ENCODE measurements around the gene ATAD5.

The ATAD5 gene, protein sequence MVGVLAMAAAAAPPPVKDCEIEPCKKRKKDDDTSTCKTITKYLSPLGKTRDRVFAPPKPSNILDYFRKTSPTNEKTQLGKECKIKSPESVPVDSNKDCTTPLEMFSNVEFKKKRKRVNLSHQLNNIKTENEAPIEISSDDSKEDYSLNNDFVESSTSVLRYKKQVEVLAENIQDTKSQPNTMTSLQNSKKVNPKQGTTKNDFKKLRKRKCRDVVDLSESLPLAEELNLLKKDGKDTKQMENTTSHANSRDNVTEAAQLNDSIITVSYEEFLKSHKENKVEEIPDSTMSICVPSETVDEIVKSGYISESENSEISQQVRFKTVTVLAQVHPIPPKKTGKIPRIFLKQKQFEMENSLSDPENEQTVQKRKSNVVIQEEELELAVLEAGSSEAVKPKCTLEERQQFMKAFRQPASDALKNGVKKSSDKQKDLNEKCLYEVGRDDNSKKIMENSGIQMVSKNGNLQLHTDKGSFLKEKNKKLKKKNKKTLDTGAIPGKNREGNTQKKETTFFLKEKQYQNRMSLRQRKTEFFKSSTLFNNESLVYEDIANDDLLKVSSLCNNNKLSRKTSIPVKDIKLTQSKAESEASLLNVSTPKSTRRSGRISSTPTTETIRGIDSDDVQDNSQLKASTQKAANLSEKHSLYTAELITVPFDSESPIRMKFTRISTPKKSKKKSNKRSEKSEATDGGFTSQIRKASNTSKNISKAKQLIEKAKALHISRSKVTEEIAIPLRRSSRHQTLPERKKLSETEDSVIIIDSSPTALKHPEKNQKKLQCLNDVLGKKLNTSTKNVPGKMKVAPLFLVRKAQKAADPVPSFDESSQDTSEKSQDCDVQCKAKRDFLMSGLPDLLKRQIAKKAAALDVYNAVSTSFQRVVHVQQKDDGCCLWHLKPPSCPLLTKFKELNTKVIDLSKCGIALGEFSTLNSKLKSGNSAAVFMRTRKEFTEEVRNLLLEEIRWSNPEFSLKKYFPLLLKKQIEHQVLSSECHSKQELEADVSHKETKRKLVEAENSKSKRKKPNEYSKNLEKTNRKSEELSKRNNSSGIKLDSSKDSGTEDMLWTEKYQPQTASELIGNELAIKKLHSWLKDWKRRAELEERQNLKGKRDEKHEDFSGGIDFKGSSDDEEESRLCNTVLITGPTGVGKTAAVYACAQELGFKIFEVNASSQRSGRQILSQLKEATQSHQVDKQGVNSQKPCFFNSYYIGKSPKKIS (N-terminal part only)

DNA sequence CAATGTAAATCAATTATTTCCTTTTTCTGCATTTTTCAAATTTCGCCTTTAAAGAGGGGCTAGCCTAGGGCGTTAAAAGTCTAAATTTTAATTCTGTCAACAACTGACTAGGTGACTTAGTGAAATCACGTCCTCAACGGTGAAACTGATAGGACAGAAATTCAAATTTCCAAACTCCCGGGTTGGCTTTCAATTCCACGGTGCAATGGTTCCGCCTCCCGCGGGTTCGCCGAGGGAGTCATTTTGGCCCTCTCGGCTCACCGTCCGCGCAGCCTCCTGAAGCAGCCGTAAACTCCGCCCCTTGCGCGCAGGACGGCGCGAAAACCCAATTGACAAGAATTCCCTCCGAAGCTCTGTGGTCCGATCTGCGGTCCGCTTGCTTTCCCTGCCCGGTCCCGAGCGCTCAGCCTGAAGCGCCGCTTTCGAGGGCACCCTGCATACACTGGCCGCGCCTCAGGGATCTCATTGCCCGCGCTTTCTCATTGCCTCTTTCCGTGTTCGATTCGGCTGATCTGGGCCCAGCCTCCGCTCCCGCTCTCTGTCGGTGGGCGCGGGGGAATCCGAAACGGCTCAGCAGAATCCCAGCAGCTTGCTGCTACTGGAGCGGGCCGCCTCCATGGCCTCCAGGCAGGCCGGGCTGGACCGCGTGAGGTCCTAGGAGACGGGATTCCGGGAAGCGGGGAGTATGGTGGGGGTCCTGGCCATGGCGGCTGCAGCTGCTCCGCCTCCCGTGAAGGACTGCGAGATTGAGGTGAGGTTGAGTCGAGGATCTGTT, at the start of gene ATAD5:
Gene ATAD5 (plus strand): TSS at position 304 of the 775 bp plus-strand sequence. CDS start 382 bp downstream, at position 686.
- DNase-seq, result peak; percentile 95 to 96
- TF ChIP-seq GATA1 (IDR thresholded peaks at IDR 0.05; ENCODE audit: low read depth, low read length) (no peak), POLR2A (IDR thresholded peaks at IDR 0.05; ENCODE audit: low read length) (peak; percentile 82)

DNA sequence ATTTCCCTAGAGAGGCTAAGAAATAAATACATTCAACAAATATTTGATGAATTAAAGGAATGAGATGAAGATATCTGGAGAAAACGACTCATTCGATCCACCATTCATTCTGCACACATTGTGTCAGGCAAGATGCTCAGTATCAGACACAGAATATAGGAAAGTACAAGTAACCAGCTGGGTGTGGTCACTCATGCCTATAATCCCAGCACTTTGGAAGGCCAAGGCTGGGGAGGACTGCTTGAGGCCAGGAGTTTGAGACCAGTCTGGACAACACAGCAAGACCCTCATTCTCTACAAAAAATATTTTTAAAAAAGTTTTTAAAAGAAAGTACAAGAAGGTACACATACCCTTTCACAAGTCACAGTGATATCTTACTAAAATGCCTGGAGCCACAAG, 49.6 kb upstream of the ATAD5 start:
- TF ChIP-seq POLR2A (IDR thresholded peaks at IDR 0.05; ENCODE audit: low read length) (no peak), GATA1 (IDR thresholded peaks at IDR 0.05; ENCODE audit: low read depth, low read length) (no peak)
- DNase-seq, result no peak

DNA sequence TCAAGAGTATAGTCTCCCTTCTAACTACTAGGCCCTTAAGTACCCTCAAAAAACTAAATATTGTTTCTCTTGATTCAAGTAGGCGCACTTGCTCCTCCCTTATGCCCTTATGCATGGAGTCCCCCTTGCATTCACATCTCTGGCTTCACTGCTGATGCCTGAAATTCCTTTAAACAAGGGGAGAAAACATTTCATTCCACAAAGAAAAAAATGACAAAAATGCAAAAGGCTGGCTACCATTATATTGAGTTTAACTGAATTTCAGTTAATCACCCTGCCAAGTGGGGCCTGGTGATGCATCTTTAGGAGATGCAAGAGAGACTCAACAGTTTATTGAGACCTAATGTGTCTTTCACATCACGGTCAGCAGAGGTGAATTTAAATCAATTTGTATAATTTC, 42.8 kb upstream of the ATAD5 start:
- DNase-seq, result no peak
- TF ChIP-seq POLR2A (IDR thresholded peaks at IDR 0.05; ENCODE audit: low read length), result no peak
- no peak for TF ChIP-seq GATA1 (IDR thresholded peaks at IDR 0.05; ENCODE audit: low read depth, low read length)

DNA sequence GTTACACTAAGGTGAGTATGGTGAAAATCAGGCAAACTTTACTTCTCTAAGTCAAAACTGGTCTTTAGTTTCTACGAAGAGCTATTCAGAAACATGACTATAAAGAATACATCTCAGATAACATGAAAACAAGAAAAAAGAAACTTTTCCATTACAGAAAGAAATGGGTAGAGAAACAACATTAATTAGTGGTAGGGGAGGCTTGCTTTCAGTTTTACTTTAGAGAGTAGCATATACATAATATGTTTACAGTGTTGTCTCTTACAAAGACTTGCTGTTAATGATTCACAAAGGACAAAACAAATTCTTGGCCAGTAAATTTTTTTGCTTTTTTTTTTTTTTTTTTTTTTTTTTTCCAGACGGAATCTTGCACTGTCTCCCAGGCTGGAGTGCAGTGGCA, 41.5 kb upstream of the ATAD5 start:
- no peak for TF ChIP-seq GATA1 (IDR thresholded peaks at IDR 0.05; ENCODE audit: low read depth, low read length)
- DNase-seq, result no peak

DNA sequence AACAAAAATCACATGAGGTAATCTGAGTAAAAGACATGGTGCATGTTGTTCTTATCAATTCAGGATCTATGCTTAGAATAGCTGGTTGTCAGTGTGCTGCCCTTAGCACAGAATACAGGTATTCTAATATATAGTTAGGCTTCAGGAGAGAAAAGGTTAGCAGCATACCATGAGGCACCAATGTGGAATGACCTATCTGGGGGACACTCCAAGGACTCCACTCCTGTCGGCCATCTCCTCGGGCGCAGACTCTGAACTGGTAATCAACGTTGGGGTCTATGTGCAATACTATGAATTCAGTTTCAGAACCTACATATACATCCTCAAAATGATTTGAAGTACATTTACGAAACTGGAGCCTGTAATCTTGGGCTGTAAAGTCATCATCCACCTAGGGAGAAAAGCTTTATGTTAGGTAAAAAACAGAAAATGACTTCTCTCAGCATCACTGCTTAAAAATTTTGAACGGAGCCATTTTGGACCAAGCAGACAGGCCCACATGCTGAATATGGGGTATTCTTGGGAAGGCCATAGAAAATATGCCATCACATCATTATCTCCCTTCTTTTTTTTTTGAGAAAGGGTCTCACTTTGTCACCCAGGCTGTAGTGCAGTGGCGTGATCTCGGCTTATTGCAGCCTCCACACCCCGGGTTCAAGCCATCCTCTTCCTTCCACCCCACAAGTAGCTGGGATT, 38.3 kb upstream of the ATAD5 start:
- TF ChIP-seq POLR2A (IDR thresholded peaks at IDR 0.05; ENCODE audit: low read length) (peak; percentile 7), GATA1 (IDR thresholded peaks at IDR 0.05; ENCODE audit: low read depth, low read length) (no peak)
- DNase-seq, result no peak

DNA sequence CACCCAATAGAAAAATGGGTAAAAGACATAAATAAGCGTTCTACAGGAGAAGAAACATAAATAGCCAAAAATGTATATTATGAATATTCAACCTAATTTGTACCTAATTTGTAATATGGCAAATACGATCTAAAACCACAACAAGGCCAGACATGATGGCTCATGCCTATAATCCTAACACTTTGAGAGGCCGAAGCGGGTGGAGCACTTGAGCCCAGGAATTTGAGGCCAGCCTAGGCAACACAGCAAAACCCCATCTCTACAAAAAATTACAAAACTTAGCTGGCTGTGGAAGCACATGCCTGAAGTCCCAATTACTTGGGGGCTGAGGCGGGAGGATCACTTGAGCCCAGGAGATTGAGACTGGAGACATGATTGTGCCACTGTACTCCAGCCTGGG, 37.4 kb upstream of the ATAD5 start:
- TF ChIP-seq POLR2A (IDR thresholded peaks at IDR 0.05; ENCODE audit: low read length) (no peak), GATA1 (IDR thresholded peaks at IDR 0.05; ENCODE audit: low read depth, low read length) (no peak)
- no peak for DNase-seq

DNA sequence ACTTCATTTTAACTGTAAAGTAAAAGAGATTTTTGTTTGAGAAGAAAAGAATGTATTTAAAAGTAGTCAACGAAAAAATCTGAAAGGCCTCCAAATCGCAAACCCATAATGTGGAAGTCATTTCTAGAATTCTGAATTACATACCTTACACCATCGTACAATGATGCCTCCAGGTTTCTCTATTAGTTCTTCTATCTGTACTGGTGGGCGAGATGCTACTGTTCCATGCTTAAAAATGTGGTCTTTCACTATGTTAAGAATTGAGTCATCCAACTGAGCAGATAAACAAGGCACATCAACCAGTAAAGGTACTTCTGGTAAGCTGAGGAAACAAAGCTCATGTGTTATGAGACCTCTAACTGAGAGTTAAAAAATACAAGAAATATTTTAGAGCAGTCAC, 35.8 kb upstream of the ATAD5 start:
- TF ChIP-seq POLR2A (IDR thresholded peaks at IDR 0.05; ENCODE audit: low read length) (no peak), GATA1 (IDR thresholded peaks at IDR 0.05; ENCODE audit: low read depth, low read length) (no peak)
- DNase-seq, result no peak

DNA sequence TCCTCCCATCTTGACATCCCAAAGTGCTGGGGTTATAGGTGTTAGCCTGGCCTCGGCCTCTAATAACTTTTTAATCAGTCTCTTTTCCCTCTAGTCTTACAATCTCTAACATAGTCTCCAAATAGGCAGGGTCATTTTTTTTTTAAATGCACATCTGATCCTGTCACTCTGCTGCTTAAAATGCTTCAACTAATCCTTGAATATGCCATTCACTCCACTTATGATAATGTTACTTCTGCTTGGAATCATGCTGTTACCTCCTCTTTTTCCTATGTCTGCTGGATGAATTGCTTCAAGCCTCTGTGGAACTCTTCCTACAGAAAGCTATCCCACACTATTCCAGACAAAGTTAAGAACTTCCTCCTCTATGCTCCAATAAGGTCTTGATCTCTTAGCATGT, 30.1 kb upstream of the ATAD5 start:
- TF ChIP-seq POLR2A (IDR thresholded peaks at IDR 0.05; ENCODE audit: low read length), result no peak
- TF ChIP-seq GATA1 (IDR thresholded peaks at IDR 0.05; ENCODE audit: low read depth, low read length), result no peak
- DNase-seq, result no peak

DNA sequence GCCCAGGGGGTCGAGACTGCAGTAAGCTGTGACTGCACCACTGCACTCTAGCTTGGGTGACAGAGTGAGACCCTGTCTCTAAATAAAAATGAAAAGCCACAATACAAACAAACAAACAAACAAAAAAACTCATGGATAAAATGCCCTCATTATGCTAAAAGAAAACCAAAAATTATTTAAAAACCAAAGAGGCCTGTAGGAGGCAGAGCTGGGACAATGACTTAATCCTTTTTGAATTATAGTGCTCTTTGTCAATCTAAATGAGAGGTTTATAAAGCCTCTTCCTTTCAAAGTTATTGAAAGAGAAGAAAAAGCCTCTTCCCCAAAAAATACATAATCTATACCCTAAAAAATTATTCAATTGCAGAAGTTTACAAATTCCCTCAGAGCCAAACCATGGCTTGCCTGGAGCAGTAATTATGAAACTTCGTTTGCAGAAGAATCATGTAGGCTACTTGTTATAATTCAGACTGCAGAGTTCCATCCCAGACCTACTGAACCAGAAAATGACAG, 25.8 kb upstream of the ATAD5 start:
- no peak for DNase-seq
- no peak for TF ChIP-seq POLR2A (IDR thresholded peaks at IDR 0.05; ENCODE audit: low read length)
- TF ChIP-seq GATA1 (IDR thresholded peaks at IDR 0.05; ENCODE audit: low read depth, low read length), result no peak

DNA sequence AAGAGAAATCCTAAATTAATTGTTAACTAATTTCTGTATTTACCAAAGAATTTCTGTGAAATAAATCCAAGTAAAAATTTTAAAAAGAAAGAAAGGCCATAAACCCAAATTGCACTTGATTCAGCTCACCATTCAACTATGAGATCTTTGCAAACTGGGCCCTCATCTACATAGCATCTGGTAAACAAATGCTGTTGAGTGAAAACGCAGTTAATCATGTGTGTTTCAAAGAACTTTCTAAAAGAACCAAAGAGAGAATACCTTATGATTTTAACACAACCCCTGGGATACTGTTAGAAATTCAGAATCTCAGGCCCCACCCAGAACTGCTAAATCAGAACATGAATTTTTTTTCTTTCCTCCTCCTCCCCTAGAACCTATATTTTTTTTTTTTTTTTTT, 23.9 kb upstream of the ATAD5 start:
- TF ChIP-seq POLR2A (IDR thresholded peaks at IDR 0.05; ENCODE audit: low read length), result no peak
- no peak for TF ChIP-seq GATA1 (IDR thresholded peaks at IDR 0.05; ENCODE audit: low read depth, low read length)
- DNase-seq, result no peak

DNA sequence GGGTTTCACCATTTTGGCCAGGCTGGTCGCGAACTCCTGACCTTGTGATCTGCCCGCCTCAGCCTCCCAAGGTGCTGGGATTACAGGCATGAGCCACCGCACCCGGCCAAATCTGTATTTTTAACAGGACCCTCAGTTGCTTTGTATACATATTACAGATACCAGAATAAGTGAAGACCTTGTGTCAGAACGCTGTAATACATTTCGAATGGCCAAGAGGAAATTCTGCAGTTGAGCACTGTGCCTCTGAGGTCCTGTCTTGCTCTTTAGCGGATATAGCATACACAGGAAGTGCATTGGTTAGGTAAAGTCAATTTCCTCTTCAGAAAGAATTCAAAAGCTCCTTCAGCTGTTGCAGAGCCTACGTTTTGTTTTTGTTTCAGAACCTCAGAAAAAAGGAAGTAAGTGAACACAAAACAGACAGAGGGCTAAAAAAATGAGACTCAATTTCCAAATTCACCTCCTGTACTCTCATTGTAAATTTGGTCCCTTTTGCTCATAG, 22.9 kb upstream of the ATAD5 start:
- no peak for TF ChIP-seq POLR2A (IDR thresholded peaks at IDR 0.05; ENCODE audit: low read length)
- TF ChIP-seq GATA1 (IDR thresholded peaks at IDR 0.05; ENCODE audit: low read depth, low read length), result no peak
- DNase-seq, result no peak

DNA sequence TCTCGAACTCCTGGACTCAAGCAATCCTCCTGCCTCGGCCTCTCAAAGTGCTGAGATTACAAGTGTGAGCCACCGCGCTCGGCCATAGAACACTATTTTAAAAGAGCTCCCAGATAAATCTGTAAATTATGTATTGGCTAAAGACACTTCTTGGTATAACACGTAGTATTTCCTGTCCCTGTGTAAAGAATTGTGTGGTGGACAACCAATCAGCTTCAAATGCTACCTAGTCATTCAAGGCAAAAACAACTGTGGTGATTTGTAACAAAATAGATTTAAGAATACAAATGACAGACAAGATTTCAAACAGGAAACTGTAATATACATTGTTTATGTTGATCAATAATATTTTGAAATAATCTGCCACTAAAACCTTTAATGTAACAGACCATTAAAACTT, 21.9 kb upstream of the ATAD5 start:
- no peak for DNase-seq
- TF ChIP-seq POLR2A (IDR thresholded peaks at IDR 0.05; ENCODE audit: low read length) (no peak), GATA1 (IDR thresholded peaks at IDR 0.05; ENCODE audit: low read depth, low read length) (no peak)
